ENCODE results near the gene MED31. TPM values are rescaled to one million over a fixed set of nuclear protein-coding genes. Genes with fewer than 3 reads are reported as not detected.
"Not testable (repeated sequence)": the region's sequence is repeated elsewhere in the genome, so short reads cannot be mapped to it uniquely, and the experiment has no call there.

The MED31 gene
- polyA plus RNA-seq, 1 experiment, result 24.6 TPM

- POLR2A ChIA-PET, result no interaction called here
- CTCF ChIA-PET, result interaction anchor here (0.5 to 2.2 kb wide), 3 partner anchors 182 to 1069 kb away, joined by 3 to 7 read pairs (median 3); no protein-coding TSS in a partner anchor
- no peak overlapping the region for H3K27ac ChIP-seq (ENCODE audit: low read depth, low read length)
- H3K9me3 ChIP-seq (ENCODE audit: control insufficient read depth, insufficient read depth, low read length), result no peaks in the 10 kb centered on the region
- H3K27me3 ChIP-seq (ENCODE audit: control insufficient read depth, insufficient read depth, low read length), result peaks cover 24% of the 10 kb centered on the region
- TF ChIP-seq CTCF (IDR thresholded peaks at IDR 0.05; ENCODE audit: low read depth, low read length), result no peak
- no peak overlapping the region for H3K4me3 ChIP-seq (ENCODE audit: low read depth, low read length)
- DNase-seq (ENCODE audit: low read depth, low spot score), result no peak
These were observed 10.1 kb upstream of the MED31 start for GRCh38 chr17:6661464-6661848.

- no peak overlapping the region for H3K27ac ChIP-seq (ENCODE audit: low read depth, low read length)
- no peak for DNase-seq (ENCODE audit: low read depth, low spot score)
- H3K4me3 ChIP-seq (ENCODE audit: low read depth, low read length), result no peak overlapping the region
- H3K27me3 ChIP-seq (ENCODE audit: control insufficient read depth, insufficient read depth, low read length), result peaks cover 24% of the 10 kb centered on the region
- TF ChIP-seq CTCF (IDR thresholded peaks at IDR 0.05; ENCODE audit: low read depth, low read length), result no peak
- POLR2A ChIA-PET, result no interaction called here
- CTCF ChIA-PET, result interaction anchor here (1.2 to 2.2 kb wide), 2 partner anchors 182 to 250 kb away, joined by 3 to 7 read pairs; no protein-coding TSS in a partner anchor
- H3K9me3 ChIP-seq (ENCODE audit: control insufficient read depth, insufficient read depth, low read length), result no peaks in the 10 kb centered on the region
These were observed 9.5 kb upstream of the MED31 start for GRCh38 chr17:6660805-6661463.

GRCh38 chr17:6660101-6660500, 8.7 kb upstream of the MED31 start:
- CTCF ChIA-PET, result interaction anchor here (1.2 kb wide), 1 partner anchor 251 kb away, joined by 3 read pairs; no protein-coding TSS in a partner anchor
- Histone ChIP-seq H3K27ac (ENCODE audit: low read depth, low read length) (no peak overlapping the region), H3K27me3 (ENCODE audit: control insufficient read depth, insufficient read depth, low read length) (peaks cover 29% of the 10 kb centered on the region), H3K4me3 (ENCODE audit: low read depth, low read length) (no peak overlapping the region), H3K9me3 (ENCODE audit: control insufficient read depth, insufficient read depth, low read length) (peaks cover under 1% of the 10 kb centered on the region; the same call in 1 of the 2 replicates)
- no peak for DNase-seq (ENCODE audit: low read depth, low spot score)
- POLR2A ChIA-PET, result no interaction called here
- TF ChIP-seq CTCF (IDR thresholded peaks at IDR 0.05; ENCODE audit: low read depth, low read length), result no peak

- H3K4me3 ChIP-seq (ENCODE audit: low read depth, low read length); DNase-seq (ENCODE audit: low read depth, low spot score); H3K27ac ChIP-seq (ENCODE audit: low read depth, low read length); H3K9me3 ChIP-seq (ENCODE audit: control insufficient read depth, insufficient read depth, low read length); POLR2A ChIA-PET; CTCF ChIA-PET: not testable (repeated sequence)
- peaks cover 41% of the 10 kb centered on the region for H3K27me3 ChIP-seq (ENCODE audit: control insufficient read depth, insufficient read depth, low read length)
These were observed 7.0 kb upstream of the MED31 start for GRCh38 chr17:6658411-6658810.

- ChIA-PET POLR2A (interaction anchor here (0.5 kb wide), 1 partner anchor 246 kb away, joined by 3 read pairs; no protein-coding TSS in a partner anchor), CTCF (interaction anchor here (0.8 to 1.2 kb wide), 2 partner anchors 9 to 186 kb away, joined by 3 read pairs; no protein-coding TSS in a partner anchor)
- DNase-seq (ENCODE audit: low read depth, low spot score), result no peak
These were observed 6.4 kb upstream of the MED31 start for GRCh38 chr17:6657633-6658287.

GRCh38 chr17:6656797-6657632, 5.6 kb upstream of the MED31 start:
- peaks cover 12% of the 10 kb centered on the region for H3K9me3 ChIP-seq (ENCODE audit: control insufficient read depth, insufficient read depth, low read length)
- not testable (repeated sequence) for DNase-seq (ENCODE audit: low read depth, low spot score); H3K27ac ChIP-seq (ENCODE audit: low read depth, low read length); H3K4me3 ChIP-seq (ENCODE audit: low read depth, low read length)
- ChIA-PET POLR2A (interaction anchor here (0.5 kb wide), 1 partner anchor 247 kb away, joined by 3 read pairs; no protein-coding TSS in a partner anchor), CTCF (interaction anchor here (0.8 to 1.2 kb wide), 2 partner anchors 10 to 186 kb away, joined by 3 read pairs; no protein-coding TSS in a partner anchor)
- H3K27me3 ChIP-seq (ENCODE audit: control insufficient read depth, insufficient read depth, low read length), result peaks cover 41% of the 10 kb centered on the region

More at GRCh38 chr17:6657633-6658287, 6.4 kb upstream of the MED31 start:
- TF ChIP-seq CTCF (IDR thresholded peaks at IDR 0.05; ENCODE audit: low read depth, low read length), result no peak
- Histone ChIP-seq H3K4me3 (ENCODE audit: low read depth, low read length) (no peak overlapping the region), H3K27ac (ENCODE audit: low read depth, low read length) (no peak overlapping the region), H3K9me3 (ENCODE audit: control insufficient read depth, insufficient read depth, low read length) (peaks cover 8% of the 10 kb centered on the region), H3K27me3 (ENCODE audit: control insufficient read depth, insufficient read depth, low read length) (peaks cover 41% of the 10 kb centered on the region)

- peaks cover 38% of the 10 kb centered on the region for H3K27me3 ChIP-seq (ENCODE audit: control insufficient read depth, insufficient read depth, low read length)
- H3K4me3 ChIP-seq (ENCODE audit: low read depth, low read length); CTCF ChIA-PET; DNase-seq (ENCODE audit: low read depth, low spot score); H3K27ac ChIP-seq (ENCODE audit: low read depth, low read length); POLR2A ChIA-PET: not testable (repeated sequence)
- peaks cover 17% of the 10 kb centered on the region for H3K9me3 ChIP-seq (ENCODE audit: control insufficient read depth, insufficient read depth, low read length)
These were observed 4.4 kb upstream of the MED31 start for GRCh38 chr17:6655732-6656361.
